ENCODE results near the gene PFKL. TPM values are rescaled to one million over a fixed set of nuclear protein-coding genes. Genes with fewer than 3 reads are reported as not detected.

The PFKL gene
- total RNA-seq, 4 donors from 2014 or later: 11.9 to 20.6 (median 16.8) TPM

- peak overlapping the region in 2 of 4 donors; percentile 30 to 35 for H3K27ac ChIP-seq
- in situ Hi-C loops (cut with MboI; ENCODE audit: low sequenced_read_pairs in 4 of 4) (no loop called here), intact Hi-C loops (cut with DNase I; ENCODE audit: low total_unique reads) (no loop called here)
- peak; percentile 74 to 80 for DNase-seq
- H3K4me3 ChIP-seq: no peak overlapping the region
- TF ChIP-seq, protein P1, sequence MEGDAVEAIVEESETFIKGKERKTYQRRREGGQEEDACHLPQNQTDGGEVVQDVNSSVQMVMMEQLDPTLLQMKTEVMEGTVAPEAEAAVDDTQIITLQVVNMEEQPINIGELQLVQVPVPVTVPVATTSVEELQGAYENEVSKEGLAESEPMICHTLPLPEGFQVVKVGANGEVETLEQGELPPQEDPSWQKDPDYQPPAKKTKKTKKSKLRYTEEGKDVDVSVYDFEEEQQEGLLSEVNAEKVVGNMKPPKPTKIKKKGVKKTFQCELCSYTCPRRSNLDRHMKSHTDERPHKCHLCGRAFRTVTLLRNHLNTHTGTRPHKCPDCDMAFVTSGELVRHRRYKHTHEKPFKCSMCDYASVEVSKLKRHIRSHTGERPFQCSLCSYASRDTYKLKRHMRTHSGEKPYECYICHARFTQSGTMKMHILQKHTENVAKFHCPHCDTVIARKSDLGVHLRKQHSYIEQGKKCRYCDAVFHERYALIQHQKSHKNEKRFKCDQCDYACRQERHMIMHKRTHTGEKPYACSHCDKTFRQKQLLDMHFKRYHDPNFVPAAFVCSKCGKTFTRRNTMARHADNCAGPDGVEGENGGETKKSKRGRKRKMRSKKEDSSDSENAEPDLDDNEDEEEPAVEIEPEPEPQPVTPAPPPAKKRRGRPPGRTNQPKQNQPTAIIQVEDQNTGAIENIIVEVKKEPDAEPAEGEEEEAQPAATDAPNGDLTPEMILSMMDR (IDR thresholded peaks at IDR 0.05 in 4 of 5, conservative IDR thresholded peaks at IDR 0.05 in 1 of 5): peak; percentile 67 to 73 (median 71)
- no peak for TF ChIP-seq POLR2A (IDR thresholded peaks at IDR 0.05)
- H3K9me3 ChIP-seq: no peaks in the 10 kb centered on the region
- H3K36me3 ChIP-seq: no peaks in the 10 kb centered on the region
- peak; percentile 78 to 82 for ATAC-seq
- H3K4me1 ChIP-seq: peaks cover 15 to 21% of the 10 kb centered on the region in 2 donors
- peaks cover 0 to 8% (median 0%) of the 10 kb centered on the region in 3 donors for H3K27me3 ChIP-seq
These were observed 2.1 kb upstream of the PFKL start for GRCh38 chr21:44297525-44298290.

DNA sequence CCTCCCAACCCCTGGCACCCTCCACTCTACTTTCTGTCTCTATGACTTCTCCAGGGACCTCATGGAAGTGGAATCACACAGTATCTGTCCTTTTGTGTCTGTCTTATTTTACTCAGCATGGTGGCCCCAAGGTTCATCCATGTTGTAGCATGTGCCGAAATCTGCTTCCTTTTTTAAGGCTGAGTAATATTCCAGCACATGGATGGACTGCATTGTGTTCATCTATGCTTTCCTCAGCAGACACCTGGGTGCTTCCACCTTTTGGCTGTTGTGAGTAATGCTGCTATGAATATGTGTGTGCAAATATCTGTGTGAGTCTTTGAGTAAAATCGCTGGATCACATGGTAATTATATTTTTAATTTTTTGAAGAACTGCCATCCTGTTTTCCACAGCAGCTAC lies 1.6 kb upstream of the PFKL start:
- Histone ChIP-seq H3K27me3 (peaks cover 0 to 8% (median 0%) of the 10 kb centered on the region in 3 donors), H3K4me3 (no peak overlapping the region), H3K9me3 (no peaks in the 10 kb centered on the region), H3K4me1 (peaks cover 15 to 21% of the 10 kb centered on the region in 2 donors), H3K36me3 (no peaks in the 10 kb centered on the region), H3K27ac (peak overlapping the region in 1 of 4 donors; percentile 30)
- in situ Hi-C loops (cut with MboI; ENCODE audit: low sequenced_read_pairs in 4 of 4) (no loop called here), intact Hi-C loops (cut with DNase I; ENCODE audit: low total_unique reads) (no loop called here)
- ATAC-seq: no peak
- TF ChIP-seq, protein P1 (IDR thresholded peaks at IDR 0.05 in 4 of 5, conservative IDR thresholded peaks at IDR 0.05 in 1 of 5): no peak
- TF ChIP-seq POLR2A (IDR thresholded peaks at IDR 0.05): no peak
- DNase-seq: no peak

DNA sequence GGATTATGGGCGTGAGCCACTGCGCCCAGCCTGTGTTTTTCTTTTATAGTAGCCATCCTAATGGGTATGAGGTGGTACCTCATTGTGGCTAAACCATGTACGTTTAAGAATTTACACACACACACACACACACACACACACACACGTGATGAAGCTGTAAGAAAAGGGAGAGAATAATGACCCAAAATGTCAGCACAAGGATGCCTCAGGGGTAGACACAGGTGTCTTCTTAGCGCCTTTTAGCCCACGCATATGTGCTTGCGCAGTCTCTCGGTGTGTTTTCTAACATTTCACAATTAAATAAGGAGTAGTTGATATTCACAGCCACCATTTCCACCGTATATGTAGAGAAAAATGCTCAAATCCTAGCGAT lies 782 bp upstream of the PFKL start:
- intact Hi-C loops (cut with DNase I; ENCODE audit: low total_unique reads) (no loop called here), in situ Hi-C loops (cut with MboI; ENCODE audit: low sequenced_read_pairs in 4 of 4) (no loop called here)
- ATAC-seq (no peak), DNase-seq (no peak)
- H3K4me3 ChIP-seq: peak overlapping the region; percentile 56 to 73 (median 66)
- peaks cover 0 to 8% (median 0%) of the 10 kb centered on the region in 3 donors for H3K27me3 ChIP-seq
- H3K4me1 ChIP-seq: peaks cover 18 to 21% of the 10 kb centered on the region in 2 donors
- H3K36me3 ChIP-seq: no peaks in the 10 kb centered on the region
- TF ChIP-seq, protein P1 (IDR thresholded peaks at IDR 0.05 in 4 of 5, conservative IDR thresholded peaks at IDR 0.05 in 1 of 5): no peak
- H3K27ac ChIP-seq: peak overlapping the region; percentile 62 to 76 (median 72)
- no peaks in the 10 kb centered on the region for H3K9me3 ChIP-seq

DNA sequence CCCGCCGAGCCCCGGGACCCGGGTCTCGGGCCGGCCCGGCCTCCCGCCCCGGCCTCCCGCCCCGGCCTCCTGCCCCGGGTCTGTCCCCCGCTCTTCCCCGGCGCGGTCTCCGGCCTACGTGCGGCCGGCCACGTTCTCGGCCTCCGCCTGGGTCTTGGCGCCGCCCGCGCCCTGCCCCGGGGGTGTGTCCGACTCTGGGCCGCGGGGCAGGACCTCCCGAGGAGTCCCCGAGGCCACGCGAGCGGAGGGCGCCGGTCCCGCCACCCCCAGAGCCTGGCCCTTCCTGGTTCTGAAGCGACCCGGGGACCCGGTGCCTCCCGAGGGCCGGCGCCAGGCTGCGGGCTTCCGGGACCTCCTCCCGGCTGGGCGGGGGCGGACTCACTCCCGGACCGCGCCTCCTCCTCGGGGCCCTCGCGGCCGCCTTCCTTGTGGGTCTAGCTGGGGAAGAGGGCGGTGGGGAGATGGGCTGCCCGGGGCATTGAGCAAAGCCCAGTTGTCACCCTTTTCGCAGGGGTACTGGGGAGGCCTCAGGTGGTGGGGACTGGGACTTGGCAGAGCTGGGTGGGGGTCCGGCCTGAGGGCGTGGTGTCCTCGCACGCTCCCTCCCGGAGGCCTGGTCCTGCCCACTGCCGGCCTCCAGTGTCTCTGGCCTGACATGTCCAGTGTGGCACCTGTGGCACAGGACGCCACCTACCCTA lies 558 bp downstream of the PFKL start:
- peaks cover 12 to 21% of the 10 kb centered on the region in 2 donors for H3K4me1 ChIP-seq
- TF ChIP-seq, protein P1 (IDR thresholded peaks at IDR 0.05 in 4 of 5, conservative IDR thresholded peaks at IDR 0.05 in 1 of 5): no peak
- TF ChIP-seq POLR2A (IDR thresholded peaks at IDR 0.05): peak; percentile 17 to 34
- H3K9me3 ChIP-seq: no peaks in the 10 kb centered on the region
- ATAC-seq (peak; percentile 39), DNase-seq (peak in 1 of 2 donors; percentile 42)
- peak overlapping the region; percentile 70 to 76 (median 72) for H3K27ac ChIP-seq
- in situ Hi-C loops (cut with MboI; ENCODE audit: low sequenced_read_pairs in 4 of 4) (no loop called here), intact Hi-C loops (cut with DNase I; ENCODE audit: low total_unique reads) (loop anchor here (2.0 kb wide), 1 partner anchor 38 kb away; the partner anchor contains the start of gene CFAP410)
- H3K36me3 ChIP-seq: no peaks in the 10 kb centered on the region
- no peaks in the 10 kb centered on the region for H3K27me3 ChIP-seq
- peak overlapping the region; percentile 58 to 73 (median 64) for H3K4me3 ChIP-seq

All from gastrocnemius medialis (tissue), 4 donors.